NOMO-1 (cell line): ENCODE measurements around the gene ATP6V1E1.
"Not testable (repeated sequence)": the region's sequence is repeated elsewhere in the genome, so short reads cannot be mapped to it uniquely, and the experiment has no call there.

Experiments
- DNase-seq, 2 experiments: peaks; one replicate each; lab custom pipeline; 2025; ENCODE audit not compliant: unreplicated experiment in 2 of 2; lab: John Stamatoyannopoulos, UW

Gene ATP6V1E1

DNA sequence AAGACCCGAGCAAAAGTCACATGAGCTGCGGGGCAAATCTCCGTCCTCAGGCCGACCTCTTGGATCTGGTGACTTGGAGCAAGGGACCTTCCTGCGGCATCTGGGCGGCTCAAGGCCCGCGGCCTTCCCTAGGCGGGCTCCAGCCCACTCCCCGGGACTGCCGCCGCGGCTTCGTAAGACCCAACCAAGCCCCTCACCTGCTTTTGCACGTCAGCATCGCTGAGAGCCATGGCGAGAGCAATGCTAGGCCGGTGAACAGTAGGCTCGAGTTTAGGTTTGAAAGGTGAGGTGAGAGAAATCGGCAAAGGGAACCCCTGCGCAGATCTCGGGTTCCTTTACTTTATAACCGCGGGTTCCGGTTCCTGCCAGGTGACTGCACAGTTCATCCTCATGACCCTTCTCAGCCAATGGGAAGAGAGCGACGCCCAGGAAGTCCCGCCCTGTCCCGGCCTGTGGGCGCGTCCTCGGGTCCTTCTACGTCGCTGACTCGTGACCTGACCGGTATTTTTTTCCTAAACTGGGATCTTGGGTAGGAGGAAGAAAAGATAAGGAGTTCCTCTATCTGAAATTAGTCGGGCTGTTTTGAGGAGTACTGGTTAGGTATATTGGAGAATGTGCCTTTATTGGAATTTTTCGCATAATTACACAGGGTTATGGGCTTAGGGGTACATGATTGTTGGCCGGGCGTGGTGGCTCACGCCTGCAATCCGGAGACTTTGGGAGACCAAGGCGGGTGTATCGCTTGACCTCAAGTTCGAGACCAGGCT lies at the start of gene ATP6V1E1:
TSS of gene ATP6V1E1 (minus strand) at position 344 of the 767 bp plus-strand sequence. CDS start at position 230, 114 bp downstream.
- peak; percentile 93 to 96 for DNase-seq

- peak; percentile 28 to 64 for DNase-seq
These were observed 47.0 kb upstream of the ATP6V1E1 start for GRCh38 chr22:17675584-17675983.

DNA sequence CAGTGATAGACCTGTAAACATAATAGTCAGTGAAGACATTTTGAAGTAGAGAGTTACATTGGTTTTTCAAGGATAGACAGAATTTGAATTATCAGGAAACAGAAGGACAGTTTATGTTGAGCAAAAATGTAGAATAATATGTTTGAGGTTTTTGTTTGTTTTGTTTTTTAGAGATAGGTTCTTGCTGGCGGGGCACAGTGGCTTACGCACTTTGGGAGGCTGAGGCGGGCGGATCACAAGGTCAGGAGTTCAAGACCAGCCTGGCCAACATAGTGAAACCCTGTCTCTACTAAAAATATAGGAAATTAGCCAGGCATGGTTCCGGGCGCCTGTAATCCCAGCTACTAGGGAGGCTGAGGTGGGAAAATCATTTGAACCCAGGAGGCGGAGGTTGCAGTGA lies 45.6 kb upstream of the ATP6V1E1 start:
- no peak for DNase-seq

GRCh38 chr22:17672417-17672991 lies 44.0 kb upstream of the ATP6V1E1 start:
- no peak for DNase-seq

- DNase-seq, result not testable (repeated sequence)
These were observed 43.1 kb upstream of the ATP6V1E1 start for GRCh38 chr22:17671521-17672092.

- DNase-seq, result peak in 1 of 2 experiments; percentile 28
These were observed 37.3 kb upstream of the ATP6V1E1 start for GRCh38 chr22:17665854-17666253.

DNA sequence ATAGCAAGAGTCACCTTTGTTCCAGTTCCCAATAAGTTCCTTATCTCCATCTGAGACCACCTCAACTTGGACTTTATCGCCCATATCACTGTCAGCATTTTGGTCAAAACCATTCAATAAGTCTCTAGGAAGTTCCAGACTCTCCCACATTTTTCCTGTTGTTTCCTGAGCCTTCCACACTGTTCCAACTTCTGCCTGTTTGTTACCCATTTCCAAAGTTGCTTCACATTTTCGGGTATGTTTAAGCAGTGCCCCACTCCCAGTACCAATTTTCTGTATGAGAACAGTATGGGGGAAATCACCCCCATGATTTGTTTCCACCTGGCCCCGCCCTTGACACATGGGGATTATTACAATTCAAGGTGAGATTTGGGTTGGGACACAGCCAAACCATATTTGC lies 36.7 kb upstream of the ATP6V1E1 start:
- no peak for DNase-seq

DNA sequence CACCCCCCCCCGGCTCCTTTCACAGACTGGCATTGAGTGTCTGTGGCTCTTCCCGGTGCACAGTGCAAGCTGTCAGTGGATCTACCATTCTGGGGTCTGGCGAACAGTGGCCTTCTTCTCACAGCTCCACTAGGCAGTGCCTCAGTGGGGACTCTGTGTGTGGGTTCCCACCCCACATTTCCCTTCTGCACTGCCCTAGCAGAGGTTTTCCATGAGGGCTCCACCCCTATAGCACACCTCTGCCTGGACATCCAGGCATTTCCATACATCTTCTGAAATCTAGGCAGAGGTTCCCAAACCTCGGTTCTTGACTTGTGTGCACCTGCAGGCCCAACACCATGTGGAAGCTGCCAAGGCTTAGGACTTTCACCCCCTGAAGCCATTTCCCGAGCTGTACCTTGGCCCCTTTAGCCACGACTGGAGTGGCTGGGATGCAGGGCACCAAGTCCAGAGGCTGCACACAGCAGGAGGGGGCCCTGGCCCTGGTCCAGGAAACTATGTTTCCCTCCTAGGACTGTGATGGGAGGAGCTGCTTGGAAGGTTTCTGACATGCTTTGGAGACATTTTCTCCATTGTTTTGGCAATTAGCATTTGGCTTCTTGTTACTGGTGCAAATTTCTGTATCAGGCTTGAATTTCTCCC lies 36.0 kb upstream of the ATP6V1E1 start:
- no peak for DNase-seq

DNA sequence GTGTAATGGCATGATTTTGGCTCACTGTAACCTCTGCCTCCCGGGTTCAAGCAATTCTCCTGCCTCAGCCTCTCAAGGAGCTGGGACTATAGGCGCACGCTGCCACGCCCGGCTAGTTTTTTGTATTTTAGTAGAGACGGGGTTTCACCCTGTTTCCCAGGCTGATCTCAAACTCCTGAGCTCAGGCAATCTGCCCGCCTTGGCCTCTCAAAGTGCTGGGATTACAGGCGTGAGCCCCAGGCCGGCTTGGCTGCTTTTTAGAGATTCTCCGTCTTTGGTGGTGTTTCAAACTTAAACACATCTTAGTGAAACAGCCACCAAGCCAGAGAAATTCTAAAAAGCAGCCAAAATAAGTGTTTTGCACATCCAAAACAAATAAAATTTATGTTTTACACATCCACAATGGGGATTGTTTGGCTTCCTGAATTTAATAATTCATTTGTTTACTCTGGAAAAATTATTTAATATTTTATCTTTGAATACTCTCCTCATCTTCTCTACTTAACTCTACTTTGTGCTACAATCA lies 28.4 kb upstream of the ATP6V1E1 start:
- DNase-seq, result no peak

DNA sequence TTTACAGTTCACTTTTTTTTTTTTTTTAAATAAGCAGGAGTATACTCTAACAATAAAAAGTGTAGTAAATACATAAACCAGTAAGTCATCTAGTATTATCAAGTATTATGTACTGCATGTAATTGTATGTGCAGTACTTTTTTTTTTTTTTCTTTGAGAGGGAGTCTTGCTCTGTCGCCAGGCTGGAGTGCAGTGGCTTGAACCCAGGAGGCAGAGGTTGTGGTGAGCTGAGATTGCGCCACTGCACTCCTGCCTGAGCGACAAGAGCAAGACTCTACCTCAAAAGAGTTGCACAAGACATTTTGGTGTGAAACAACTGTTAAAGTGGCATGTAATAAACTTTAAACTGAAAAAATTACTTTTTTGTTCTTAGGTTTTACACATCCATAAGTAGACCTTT lies 26.7 kb upstream of the ATP6V1E1 start:
- peak; percentile 66 to 84 for DNase-seq

DNA sequence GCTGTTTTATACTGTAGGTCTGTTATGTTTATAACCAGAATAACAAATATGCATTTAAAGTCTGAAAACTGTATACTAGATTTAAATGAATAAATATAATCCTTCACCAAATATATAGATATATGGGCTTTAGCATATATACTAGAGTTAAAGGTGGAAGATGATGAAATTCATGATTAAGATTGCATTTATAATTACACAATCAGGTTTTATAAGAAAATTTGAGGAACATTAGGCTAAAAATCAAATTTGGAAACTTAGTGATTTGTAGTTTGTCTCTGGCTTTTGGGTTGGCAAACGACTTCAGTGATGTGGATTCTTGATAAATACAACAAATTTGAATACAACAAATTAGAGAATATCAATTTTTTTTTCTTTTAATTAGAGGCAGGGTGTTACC lies 20.0 kb upstream of the ATP6V1E1 start:
- DNase-seq, result peak in 1 of 2 experiments; percentile 52

GRCh38 chr22:17647991-17648390 lies 19.4 kb upstream of the ATP6V1E1 start:
- peak; percentile 43 to 72 for DNase-seq

GRCh38 chr22:17647452-17647851 lies 18.9 kb upstream of the ATP6V1E1 start:
- DNase-seq, result no peak

DNA sequence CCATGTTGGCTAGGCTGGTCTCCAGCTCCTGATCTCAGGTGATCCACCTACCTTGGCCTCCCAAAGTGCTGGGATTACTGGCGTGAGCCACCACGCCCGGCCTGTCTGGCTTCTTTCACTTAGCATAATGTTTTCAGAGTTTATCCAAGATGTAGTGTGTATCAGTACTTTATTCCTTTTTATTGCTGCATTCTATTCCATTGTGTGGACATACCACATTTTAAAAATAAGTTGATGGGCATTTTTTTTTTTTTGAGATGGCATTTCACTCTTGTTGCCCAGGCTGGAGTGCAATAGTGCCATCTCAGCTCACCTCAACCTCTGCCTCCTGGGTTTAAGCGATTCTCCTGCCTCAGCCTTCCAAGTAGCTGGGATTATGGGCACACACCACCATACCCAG lies 13.8 kb upstream of the ATP6V1E1 start:
- DNase-seq, result not testable (repeated sequence)

- DNase-seq, result no peak
These were observed 12.7 kb upstream of the ATP6V1E1 start for GRCh38 chr22:17641269-17641668.

GRCh38 chr22:17639247-17639741 lies 10.7 kb upstream of the ATP6V1E1 start:
- DNase-seq, result peak in 1 of 2 experiments; percentile 21

DNA sequence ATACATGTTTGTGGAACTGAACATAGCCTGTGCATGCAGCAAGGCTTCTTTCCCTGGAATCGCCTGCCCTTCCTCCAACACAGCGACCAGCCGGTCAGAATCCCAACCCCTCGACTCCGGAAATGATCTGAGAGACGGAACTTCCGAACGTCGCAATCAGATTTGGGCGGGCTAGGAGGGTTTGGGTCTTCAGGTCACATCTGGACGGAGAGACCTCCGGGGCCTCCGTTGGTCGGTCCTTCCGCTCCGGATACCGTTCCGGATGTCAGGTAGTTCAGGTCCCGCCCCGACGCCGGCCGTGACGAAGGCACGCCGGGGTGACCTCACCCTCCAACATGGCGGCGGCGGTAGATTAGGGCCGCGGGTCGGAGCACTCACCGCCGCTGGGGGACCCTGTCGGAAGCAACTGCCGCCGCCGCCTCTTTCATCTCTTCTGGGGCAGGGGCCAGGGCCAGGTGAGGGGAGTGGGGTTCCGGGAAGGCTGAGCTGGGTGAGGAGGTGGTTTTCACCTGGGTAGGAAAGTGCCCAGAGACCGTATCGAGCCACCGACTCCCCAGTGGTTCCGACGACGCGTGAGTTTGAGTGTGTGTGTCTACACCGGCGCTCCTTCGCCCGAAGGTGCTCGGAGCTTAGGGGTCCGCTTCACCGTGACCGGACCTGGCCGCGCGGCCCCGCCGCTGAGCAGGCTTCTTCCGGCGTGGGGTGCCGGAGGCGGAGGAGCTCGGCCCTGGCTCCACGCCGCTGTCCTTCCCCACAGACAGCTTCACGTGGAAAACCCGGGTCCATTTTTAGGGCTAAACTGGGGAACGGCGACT lies 10.1 kb upstream of the ATP6V1E1 start, which contains the start of gene BCL2L13:
TSS of gene BCL2L13 (plus strand) at position 326 of the 815 bp plus-strand sequence. CDS start 16,955 bp downstream, outside the sequence.
- DNase-seq, result peak; percentile 83

- DNase-seq, result peak in 1 of 2 experiments; percentile 54
These were observed 9.6 kb upstream of the ATP6V1E1 start for GRCh38 chr22:17638182-17638431.

- no peak for DNase-seq
These were observed 9.1 kb upstream of the ATP6V1E1 start for GRCh38 chr22:17637490-17638181.

DNA sequence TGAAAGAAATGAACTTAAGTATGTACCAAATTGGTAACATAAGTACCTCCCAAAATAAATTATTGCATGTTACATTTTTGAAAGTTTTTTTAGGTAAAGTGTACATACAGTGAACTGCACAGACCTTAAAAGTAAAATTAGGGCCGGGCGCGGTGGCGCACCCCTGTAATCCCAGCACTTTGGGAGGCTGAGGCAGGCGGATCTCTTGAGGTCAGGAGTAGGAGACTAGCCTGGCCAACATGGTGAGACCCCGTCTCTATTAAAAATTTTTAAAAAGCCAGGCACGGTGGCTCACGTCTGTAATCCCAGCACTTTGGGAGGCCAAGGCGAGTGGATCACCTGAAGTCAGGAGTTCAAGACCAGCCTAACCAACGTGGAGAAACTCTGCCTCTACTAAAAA lies 8.3 kb upstream of the ATP6V1E1 start:
- DNase-seq, result not testable (repeated sequence)
